Measurements from ENCODE around the gene KRTAP12-3. TPM values are rescaled to one million over a fixed set of nuclear protein-coding genes. Genes with fewer than 3 reads are reported as not detected.
"Not testable (repeated sequence)": the region's sequence is repeated elsewhere in the genome, so short reads cannot be mapped to it uniquely, and the experiment has no call there.

Gene KRTAP12-3
- total RNA-seq, 1 experiment from 2014 or later = not detected

GRCh38 chr21:44627181-44627822 lies 30.4 kb upstream of the KRTAP12-3 start:
- not testable (repeated sequence) for DNase-seq (ENCODE audit: low read depth)

GRCh38 chr21:44627831-44628233 lies 29.9 kb upstream of the KRTAP12-3 start:
- not testable (repeated sequence) for DNase-seq (ENCODE audit: low read depth)

GRCh38 chr21:44628707-44629391 lies 28.9 kb upstream of the KRTAP12-3 start:
- DNase-seq (ENCODE audit: low read depth) = no peak

GRCh38 chr21:44630440-44630839 lies 27.3 kb upstream of the KRTAP12-3 start:
- no peak for DNase-seq (ENCODE audit: low read depth)

- DNase-seq (ENCODE audit: low read depth) = no peak
These were observed 25.7 kb upstream of the KRTAP12-3 start for GRCh38 chr21:44632067-44632466.

GRCh38 chr21:44636209-44637017 lies 21.3 kb upstream of the KRTAP12-3 start:
- no peak for DNase-seq (ENCODE audit: low read depth)

- no peak for DNase-seq (ENCODE audit: low read depth)
These were observed 20.5 kb upstream of the KRTAP12-3 start, which contains the start of gene KRTAP10-10 for GRCh38 chr21:44637018-44637850. Gene KRTAP10-10 (plus strand): TSS chr21:44637356. CDS start chr21:44637418, 62 bp downstream.

GRCh38 chr21:44637851-44638348 lies 19.8 kb upstream of the KRTAP12-3 start:
- not testable (repeated sequence) for DNase-seq (ENCODE audit: low read depth)

GRCh38 chr21:44638506-44639330 lies 19.0 kb upstream of the KRTAP12-3 start:
- not testable (repeated sequence) for DNase-seq (ENCODE audit: low read depth)

GRCh38 chr21:44639331-44639655 lies 18.4 kb upstream of the KRTAP12-3 start:
- DNase-seq (ENCODE audit: low read depth) = no peak

GRCh38 chr21:44640761-44641160 lies 17.0 kb upstream of the KRTAP12-3 start:
- DNase-seq (ENCODE audit: low read depth) = no peak

- no peak for DNase-seq (ENCODE audit: low read depth)
These were observed 13.9 kb upstream of the KRTAP12-3 start for GRCh38 chr21:44643741-44644310.

- no peak for DNase-seq (ENCODE audit: low read depth)
These were observed 12.9 kb upstream of the KRTAP12-3 start for GRCh38 chr21:44644878-44645277.

GRCh38 chr21:44646366-44647221 lies 11.1 kb upstream of the KRTAP12-3 start, which contains the start of gene KRTAP10-11:
Gene KRTAP10-11 (plus strand): TSS chr21:44646414. CDS start chr21:44646459, 45 bp downstream.
- not testable (repeated sequence) for DNase-seq (ENCODE audit: low read depth)

GRCh38 chr21:44647222-44647552 lies 10.5 kb upstream of the KRTAP12-3 start:
- no peak for DNase-seq (ENCODE audit: low read depth)

GRCh38 chr21:44648557-44649311 lies 9.0 kb upstream of the KRTAP12-3 start:
- DNase-seq (ENCODE audit: low read depth) = no peak

GRCh38 chr21:44649521-44650100 lies 8.1 kb upstream of the KRTAP12-3 start:
- DNase-seq (ENCODE audit: low read depth) = no peak
